SK-N-MC (cell line): ENCODE results near the gene ANKRD11.

Source experiments
- EZH2 ChIP-seq: fragments of 200-600 bp; sonication (generic); IDR thresholded peaks from one replicate; pipeline ENCODE4 v1.6.1; 2017; ENCODE audit warnings: antibody characterized with exemption
- POLR2AphosphoS5 ChIP-seq: IDR thresholded peaks from 2 replicates; pipeline ENCODE4 v1.6.1; 2012; ENCODE audit warnings: mild to moderate bottlenecking, low read depth, low read length, borderline replicate concordance

- TF ChIP-seq POLR2AphosphoS5: no peak
- no peak for TF ChIP-seq EZH2
Measured at GRCh38 chr16:89316701-89317100, 173.7 kb downstream of the ANKRD11 start.
